ENCODE data around the gene RPAP2. TPM values are rescaled to one million over a fixed set of nuclear protein-coding genes. Genes with fewer than 3 reads are reported as not detected.
"Not testable (repeated sequence)": the region's sequence is repeated elsewhere in the genome, so short reads cannot be mapped to it uniquely, and the experiment has no call there.

The RPAP2 gene
- total RNA-seq, 2 donors from 2014 or later = 19.7 to 24.2 TPM

DNA sequence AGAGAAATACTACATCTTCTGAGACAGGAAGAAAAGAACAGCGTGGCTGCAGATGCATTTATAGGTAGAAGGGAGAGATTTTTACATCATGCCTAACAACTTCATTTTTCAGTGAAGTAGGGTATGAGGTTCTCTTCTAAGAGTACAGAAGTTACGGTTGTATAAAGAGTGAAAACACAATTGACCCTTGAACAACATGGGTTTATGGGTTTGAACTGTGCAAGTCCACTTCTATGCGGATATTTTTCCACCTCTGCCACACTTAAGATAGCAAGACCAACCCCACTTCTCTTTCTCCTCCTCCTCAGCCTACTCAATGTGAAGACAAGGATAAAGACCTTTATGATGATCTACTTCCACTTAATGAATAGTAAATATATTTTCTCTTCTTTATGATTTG, 64.5 kb downstream of the RPAP2 start:
- DNase-seq = no peak
- intact Hi-C loops (cut with DNase I, micrococcal nuclease) = no loop called here
- ATAC-seq = peak; percentile 72

DNA sequence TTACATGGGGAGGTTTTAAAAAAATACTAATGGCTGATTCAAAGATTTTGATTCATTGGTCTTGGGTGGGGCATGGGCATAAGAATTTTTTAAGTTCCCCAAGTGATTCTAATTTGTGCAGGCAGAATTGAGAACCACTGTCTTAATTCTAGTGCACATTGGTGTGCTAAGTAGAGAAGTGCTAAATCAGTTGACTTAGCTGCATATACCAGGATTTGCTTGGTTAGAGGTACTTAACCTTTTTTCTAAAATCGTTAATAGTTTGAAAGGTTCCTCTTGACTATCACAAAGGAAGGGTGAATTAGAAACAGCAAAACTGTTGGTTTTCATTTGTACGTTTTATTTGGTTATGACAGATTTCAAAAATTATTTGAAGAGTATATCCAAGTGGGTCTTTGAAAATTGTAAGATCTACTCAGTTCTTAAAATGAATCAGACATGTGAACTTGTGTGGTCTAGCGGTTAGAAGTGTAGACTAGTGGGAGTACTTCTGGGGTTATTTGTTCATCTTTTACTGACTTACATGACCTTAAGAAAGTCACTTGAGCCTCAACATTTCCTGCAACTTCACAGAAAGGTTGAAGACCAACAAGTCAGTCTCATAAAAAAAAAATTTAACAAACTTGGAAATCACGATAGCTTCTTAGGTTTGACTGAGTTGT, 66.7 kb downstream of the RPAP2 start:
- DNase-seq = no peak
- ATAC-seq = no peak
- intact Hi-C loops (cut with DNase I, micrococcal nuclease) = no loop called here

DNA sequence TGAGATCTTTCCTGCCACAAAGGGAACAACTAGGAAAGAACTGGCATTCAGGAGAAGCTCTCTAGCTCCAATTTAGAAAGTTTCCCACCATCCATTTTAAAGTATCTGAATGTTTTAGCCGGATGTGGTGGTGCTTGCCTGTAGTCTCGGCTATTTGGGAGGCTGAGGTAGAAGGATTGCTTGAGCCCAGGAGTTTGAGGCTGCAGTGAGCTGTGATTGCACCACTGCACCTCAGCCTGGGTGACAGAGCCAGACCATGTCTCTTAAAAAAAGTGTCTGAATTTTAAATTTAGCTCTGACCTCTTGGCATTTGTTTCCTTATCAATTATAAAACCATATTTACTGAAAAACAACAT, 67.2 kb downstream of the RPAP2 start:
- ATAC-seq (no peak), DNase-seq (no peak)
- intact Hi-C loops (cut with DNase I, micrococcal nuclease) = no loop called here

DNA sequence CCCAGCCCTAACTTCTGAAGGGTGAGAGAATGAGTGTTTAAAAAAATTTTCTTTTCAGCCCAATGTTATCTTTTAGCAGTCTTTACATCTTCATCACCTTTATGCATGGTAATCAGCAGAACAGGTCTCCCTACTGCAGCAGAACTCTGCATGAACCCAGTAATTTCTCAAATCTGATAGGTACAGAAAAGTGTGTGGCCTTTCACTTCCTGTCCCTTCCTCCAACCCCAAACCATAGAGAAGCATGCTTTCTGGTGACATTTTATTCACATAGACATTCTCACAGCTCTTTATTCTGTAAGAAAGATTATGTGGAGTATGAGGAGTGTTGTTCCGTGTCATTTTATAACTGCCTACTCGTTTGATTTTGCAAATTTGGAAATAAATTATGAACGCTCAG, 68.6 kb downstream of the RPAP2 start:
- no peak for ATAC-seq
- no peak for DNase-seq
- intact Hi-C loops (cut with DNase I, micrococcal nuclease) = no loop called here

DNA sequence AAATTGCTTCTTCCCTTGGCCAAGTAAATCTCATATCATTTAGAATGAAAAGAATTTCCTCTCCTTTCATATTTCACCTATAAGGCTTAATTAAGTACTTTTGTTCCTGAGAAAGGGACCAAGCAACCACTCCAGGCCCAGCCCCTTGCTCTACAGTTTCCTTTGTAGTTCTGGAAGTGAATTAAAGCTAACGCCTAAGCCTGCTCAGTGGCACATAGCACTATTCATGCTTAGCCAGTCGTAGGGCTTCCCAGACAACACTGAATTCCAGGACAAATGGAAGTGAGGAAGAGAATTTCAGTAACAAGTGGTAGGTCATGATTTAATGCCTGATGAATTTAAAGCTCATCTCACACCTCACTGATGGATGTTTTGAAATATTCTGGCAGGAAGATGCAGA, 73.3 kb downstream of the RPAP2 start:
- DNase-seq (no peak), ATAC-seq (no peak)
- intact Hi-C loops (cut with DNase I, micrococcal nuclease) = no loop called here

DNA sequence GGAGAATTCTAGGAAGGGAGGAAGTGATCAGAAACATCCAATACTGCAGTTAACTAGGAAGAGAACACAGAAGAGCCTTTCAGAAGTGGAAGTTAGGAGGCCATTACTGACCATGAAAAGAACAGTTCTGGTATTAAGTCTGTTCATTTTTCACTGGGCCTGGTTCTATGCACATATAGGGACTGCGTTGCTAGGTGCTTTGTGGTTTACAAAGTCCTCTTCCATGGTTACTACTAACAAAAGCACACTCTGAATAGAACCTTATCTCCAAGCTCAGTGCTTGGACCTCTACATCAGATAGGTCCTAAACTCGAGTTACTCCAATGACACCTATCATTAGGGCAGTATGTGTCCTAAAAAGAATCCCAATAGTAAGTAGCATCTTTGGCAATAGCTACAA, 75.4 kb downstream of the RPAP2 start:
- intact Hi-C loops (cut with DNase I, micrococcal nuclease) = no loop called here
- ATAC-seq (no peak), DNase-seq (no peak)

DNA sequence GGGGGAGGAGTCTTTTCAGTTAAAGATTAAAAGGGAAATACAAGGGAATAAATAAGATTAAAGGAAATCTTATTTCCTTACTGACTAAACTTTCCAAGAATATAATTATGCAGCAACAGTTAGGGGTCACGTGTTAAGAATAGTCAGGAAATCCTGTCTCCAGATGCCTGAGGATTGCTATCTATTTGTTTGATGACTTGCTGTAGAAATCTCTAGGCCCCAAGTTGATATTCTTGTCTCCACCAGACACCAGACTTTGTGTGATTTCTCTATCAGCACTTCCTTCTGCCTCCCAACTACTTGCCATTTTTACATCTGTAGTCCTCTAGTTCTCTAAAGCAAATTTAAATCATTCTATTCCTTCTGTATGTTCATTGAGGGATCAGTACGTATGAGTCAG, 77.5 kb downstream of the RPAP2 start:
- no peak for DNase-seq
- intact Hi-C loops (cut with DNase I, micrococcal nuclease) = no loop called here
- no peak for ATAC-seq

DNA sequence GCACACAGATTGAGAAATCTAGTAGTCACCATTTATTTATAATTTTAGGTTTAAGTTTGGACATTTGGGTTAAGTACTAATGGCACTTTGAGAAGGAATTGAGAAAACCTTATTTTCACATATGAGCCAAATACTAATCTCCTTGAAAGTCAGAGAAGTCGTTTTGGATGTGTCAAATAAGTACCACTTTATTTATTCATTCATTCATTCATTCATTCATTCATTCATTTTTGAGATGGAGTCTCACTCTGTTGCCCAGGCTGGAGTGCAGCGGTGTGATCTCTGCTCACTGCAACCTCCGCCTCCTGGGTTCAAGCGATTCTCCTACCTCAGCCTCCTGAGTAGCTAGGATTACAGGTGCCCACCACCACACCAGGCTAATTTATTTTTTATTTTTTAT, 79.1 kb downstream of the RPAP2 start:
- DNase-seq; intact Hi-C loops (cut with DNase I, micrococcal nuclease); ATAC-seq: not testable (repeated sequence)

DNA sequence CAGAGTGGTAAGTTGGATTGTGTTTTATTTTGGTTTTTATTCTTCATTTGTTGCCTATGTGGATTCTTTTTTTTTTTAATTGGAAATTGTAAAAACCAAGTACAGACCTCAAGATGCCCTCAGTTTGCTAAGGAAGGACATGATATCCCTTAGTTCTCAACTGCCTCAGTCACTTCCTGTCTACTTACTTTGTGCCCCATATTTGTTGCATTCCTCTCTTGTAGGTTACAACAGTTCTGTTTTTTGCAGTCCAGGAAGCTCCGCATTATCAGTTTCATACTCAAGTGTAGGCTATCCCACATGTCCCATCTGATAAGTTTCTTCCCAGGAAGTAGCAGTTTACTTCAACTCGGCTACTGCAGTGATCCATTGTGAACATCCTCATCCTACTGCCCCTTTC, 82.0 kb downstream of the RPAP2 start:
- ATAC-seq = no peak
- DNase-seq = no peak
- intact Hi-C loops (cut with DNase I, micrococcal nuclease) = no loop called here

DNA sequence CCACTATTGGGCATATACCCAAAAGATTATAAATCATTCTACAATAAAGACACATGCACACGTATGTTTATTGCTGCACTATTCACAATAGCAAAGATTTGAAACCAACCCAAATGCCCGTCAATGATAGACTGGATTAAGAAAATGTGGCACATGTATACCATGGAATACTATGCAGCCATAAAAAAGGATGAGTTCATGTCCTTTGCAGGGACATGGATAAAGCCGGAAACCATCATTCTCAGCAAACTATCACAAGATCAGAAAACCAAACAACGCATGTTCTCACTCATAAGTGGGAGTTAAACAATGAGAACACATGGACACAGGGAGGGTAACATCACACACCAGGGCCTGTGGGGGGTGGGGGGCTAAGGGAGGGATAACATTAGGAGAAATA, 95.1 kb downstream of the RPAP2 start:
- ATAC-seq; intact Hi-C loops (cut with DNase I, micrococcal nuclease); DNase-seq: not testable (repeated sequence)

DNA sequence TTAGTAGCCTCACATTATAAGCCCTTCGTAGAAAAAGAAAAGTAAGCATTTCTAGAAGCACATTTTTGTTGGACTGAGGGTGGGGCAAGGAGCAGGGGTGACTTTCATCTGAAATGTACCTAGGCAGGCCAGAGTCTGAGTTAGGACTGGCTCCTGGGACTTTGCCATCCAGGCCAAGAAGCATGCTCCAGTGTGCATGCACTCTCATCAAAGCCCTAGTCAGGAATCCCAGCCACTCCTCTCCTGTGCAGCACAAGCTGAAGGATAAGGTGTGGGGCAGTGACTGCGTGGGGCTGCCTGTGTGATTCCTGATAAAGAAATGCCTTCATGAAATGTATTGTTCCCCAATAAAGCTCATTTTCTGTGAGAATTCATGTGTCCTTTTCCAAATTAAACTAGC, 99.7 kb downstream of the RPAP2 start:
- intact Hi-C loops (cut with DNase I, micrococcal nuclease) = no loop called here
- DNase-seq (no peak), ATAC-seq (no peak)

DNA sequence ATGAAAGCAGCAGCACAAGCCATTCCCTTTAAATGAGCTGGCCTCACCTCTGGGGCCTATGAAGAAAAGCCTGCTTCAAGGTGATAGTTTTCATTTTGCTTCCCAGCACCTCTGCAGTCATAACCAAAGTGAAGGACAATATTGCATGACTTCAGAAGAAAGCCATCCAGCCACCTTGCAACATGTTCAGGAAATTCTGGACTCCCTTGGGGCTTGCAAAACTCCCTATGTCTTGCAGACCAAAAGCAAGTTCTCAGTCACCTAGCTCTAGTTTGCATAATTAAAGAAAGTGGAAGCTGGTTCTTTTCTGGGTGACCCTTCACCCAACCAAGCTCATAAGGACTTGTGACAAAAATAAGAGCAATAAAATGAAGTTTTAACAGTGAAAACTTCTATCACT, 100.2 kb downstream of the RPAP2 start:
- ATAC-seq = no peak
- intact Hi-C loops (cut with DNase I, micrococcal nuclease) = no loop called here
- no peak for DNase-seq

DNA sequence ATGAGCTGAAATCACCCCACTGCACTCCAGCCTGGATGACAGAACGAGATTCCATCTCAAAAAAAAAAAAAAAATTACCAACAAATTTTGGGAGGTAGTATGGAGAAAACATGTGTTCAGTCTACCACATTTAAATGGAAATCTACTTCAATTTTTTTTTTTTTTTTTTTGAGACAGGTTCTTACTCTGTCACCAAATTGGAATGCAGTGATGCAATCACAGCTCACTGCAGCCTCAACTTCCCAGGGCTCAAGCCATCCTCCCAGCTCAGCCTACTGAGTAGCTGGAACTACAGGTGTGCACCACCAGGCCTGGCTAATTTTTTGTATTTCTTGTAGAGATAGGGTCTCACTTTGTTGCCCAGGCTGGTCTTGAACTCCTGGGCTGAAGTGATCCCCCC, 105.8 kb downstream of the RPAP2 start:
- intact Hi-C loops (cut with DNase I, micrococcal nuclease) = no loop called here
- DNase-seq = no peak

DNA sequence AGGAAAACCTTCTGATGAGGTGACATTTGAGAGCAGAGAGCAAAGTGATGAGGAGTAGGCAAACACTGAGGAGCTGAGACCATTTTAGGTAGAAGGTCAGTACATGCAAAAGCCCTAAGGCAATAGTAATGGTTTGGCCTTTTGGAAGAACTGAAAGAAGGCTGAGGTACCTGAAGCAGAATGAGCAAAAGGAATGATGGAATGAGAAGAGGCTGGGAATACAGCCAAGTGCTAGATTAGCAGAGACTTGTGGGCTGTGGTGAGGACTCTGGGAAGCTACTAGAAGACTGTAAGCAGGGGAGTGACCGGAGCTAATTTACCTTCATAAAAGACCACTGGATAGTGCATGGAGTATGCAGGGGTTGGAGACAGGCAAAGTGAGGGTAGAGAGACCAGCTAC, 110.0 kb downstream of the RPAP2 start:
- DNase-seq = no peak
- intact Hi-C loops (cut with DNase I, micrococcal nuclease) = no loop called here
- ATAC-seq = no peak

More for the DNA sequence above, 105.8 kb downstream of the RPAP2 start:
- ATAC-seq = no peak

DNA sequence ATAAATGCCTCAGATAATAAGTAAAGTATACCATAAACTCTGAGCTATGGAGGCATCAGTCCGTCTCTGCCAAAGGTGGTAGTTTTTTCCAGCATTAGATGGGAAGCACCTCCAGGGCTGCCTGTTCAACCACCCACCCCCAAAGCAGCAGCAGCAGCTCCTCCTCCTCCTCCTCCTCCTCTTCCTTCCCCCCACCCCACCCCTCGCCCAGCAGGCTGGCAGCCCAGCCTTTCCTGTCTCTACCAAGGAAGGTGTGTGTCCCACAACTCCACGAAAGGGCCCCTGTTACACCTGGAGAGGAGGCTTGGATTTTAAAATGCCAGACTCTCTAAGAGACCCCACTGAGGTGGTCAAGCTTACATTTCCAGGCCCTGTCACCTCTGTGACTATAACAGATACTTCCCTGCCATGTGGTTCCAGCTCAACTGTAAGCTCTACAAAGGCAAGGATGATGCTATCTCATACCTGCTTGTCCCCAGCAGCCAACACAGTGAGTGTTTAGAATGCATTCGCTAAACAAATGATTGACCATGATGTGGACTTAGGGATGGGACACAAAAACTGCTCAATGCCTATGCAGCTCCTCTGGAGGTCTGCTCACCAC, 111.2 kb downstream of the RPAP2 start:
- DNase-seq (no peak), ATAC-seq (no peak)
- intact Hi-C loops (cut with DNase I, micrococcal nuclease) = no loop called here

DNA sequence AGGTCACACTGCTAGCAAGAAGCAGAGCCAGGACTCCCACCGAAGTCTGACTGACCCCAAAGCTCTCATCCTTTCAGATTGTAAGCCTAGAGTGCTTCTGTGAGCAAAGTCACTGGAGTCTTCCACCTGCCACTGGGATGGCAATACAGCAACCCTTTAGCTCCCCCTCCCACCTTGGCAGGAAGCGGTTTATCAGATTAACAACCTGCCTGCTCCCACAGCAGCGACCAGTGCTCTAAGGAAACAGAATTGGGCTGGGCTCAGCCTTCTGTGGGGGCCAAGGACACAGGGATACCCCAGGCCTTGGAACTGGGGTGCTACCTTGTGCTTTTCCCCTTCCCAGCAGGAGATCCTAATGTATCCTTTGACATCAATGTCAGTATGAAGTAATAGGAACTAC, 111.8 kb downstream of the RPAP2 start:
- peak; percentile 27 for ATAC-seq
- peak in 1 of 2 donors; percentile 18 for DNase-seq
- intact Hi-C loops (cut with DNase I, micrococcal nuclease) = no loop called here

DNA sequence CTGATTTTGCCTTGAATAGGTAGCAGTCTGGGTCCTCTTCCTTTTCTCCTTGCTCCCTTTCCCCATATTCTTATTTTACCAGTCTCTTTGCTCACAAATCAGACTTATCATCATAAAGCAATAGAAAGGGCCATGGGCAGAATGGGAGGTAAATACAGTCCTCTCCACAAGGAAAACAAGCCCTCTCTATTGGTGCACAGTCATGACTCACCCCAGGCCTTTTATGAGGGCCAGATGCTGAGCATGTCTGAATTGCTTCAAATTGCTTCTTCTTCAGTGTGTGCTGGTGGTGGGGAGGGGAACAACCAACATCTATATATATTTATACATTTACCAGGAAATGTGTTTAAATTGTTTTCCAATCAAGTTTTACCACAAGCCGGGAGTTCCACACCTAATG, 112.7 kb downstream of the RPAP2 start:
- ATAC-seq (peak; percentile 93), DNase-seq (peak; percentile 35 to 55)
- intact Hi-C loops (cut with DNase I, micrococcal nuclease) = no loop called here

DNA sequence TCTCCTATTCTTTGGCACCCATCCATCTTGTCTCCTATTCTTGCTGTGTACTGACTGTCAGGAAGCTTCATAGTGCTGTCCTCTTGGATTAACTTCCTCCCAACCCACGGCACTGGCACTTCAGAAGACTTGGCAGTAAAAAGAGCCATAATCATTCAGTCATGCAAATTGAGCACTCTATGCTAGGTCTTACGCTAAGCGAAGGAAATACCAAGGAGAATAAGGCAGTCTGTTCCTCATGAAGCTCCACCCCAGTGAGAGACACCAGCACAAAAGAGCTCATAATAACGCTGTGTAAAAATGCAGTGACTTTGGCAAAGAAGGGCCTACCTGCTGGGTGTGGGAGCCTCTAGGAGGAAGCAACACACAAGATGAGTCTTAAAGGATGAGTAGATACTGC, 120.8 kb downstream of the RPAP2 start:
- intact Hi-C loops (cut with DNase I, micrococcal nuclease) = no loop called here
- DNase-seq (no peak), ATAC-seq (peak; percentile 71)

DNA sequence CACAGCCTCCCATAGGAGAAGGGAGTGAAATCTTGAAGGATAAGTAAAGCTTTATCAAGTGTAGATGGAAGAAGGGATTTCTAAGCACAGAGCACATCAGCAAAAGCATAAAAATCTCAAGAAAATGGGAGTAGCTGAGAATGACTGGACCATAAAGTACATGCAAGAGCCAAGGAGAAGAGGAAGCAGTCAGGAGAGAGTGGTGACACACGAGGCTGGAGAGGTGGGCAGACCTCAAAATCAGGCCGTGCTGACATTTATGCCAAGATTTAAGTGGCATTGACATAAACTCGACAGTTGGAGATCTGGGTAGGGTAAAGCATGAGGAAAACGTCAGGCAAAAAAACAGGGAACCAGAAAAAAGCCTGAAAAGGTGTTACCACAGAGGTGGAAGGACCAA, 125.5 kb downstream of the RPAP2 start:
- intact Hi-C loops (cut with DNase I, micrococcal nuclease) = no loop called here
- DNase-seq (no peak), ATAC-seq (no peak)

DNA sequence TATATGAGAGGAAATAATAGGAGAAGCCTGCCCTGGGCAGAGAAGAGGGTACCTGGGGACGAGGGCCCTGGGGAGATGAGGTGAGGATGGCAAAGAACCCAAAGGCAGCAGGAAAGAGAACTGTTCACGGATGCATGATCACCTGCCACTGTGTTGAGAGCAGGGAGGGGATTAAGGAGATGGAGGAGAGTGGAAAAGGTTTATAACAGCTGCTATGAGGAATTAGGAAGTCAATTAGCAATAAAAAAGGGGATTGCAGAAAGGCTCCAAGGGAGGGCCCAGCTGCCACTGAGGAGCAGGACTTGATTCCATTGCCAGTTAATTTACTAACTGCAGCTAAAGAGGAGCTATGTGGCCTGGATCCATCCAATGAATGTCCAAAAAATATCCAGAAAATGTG, 126.8 kb downstream of the RPAP2 start:
- DNase-seq (no peak), ATAC-seq (no peak)
- intact Hi-C loops (cut with DNase I, micrococcal nuclease) = no loop called here

DNA sequence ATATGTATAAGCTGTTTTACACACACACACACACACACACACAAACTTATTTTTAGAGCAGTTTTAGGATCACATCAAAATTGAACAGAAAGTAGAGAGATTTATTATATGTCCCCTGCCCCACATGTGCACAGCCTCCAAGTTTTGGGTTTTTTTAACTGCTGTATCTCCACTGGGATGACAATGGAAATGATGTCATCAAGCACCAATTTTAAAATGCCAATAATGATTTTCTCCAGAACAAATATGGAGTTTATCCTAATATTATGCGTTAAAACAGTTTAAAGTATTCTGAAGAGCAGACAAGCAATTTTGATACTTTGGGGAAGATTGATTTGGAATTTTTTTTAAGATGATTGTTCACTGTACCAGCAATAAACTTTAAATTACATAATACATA, 131.2 kb downstream of the RPAP2 start:
- intact Hi-C loops (cut with DNase I, micrococcal nuclease) = no loop called here
- ATAC-seq = no peak
- no peak for DNase-seq
